HUES48 (cell line): ENCODE results near the gene CATSPERB.

Experiments used
- H3K27ac ChIP-seq: one replicate; pipeline ENCODE4 v1.7.0; 2013; ENCODE audit warnings: low read depth, low read length, inconsistent platforms
- H3K27me3 ChIP-seq: 2 replicates; pipeline ENCODE4 v1.6.1; 2013; ENCODE audit warnings: mild to moderate bottlenecking, low read length; ENCODE audit not compliant: control insufficient read depth, insufficient read depth
- H3K36me3 ChIP-seq: 2 replicates; pipeline ENCODE4 v1.6.1; 2013; ENCODE audit warnings: low read length; ENCODE audit not compliant: control insufficient read depth, insufficient read depth
- H3K4me1 ChIP-seq: 2 replicates; pipeline ENCODE4 v1.6.1; 2013; ENCODE audit warnings: mild to moderate bottlenecking, low read length; ENCODE audit not compliant: control insufficient read depth, insufficient read depth
- H3K4me3 ChIP-seq: 2 replicates; pipeline ENCODE4 v1.5.1; 2013; ENCODE audit warnings: mild to moderate bottlenecking, low read depth, low read length
- H3K9ac ChIP-seq: 2 replicates; pipeline ENCODE4 v1.6.1; 2013; ENCODE audit warnings: mild to moderate bottlenecking, low read depth, low read length, moderate library complexity
- H3K9me3 ChIP-seq: 2 replicates; pipeline ENCODE4 v1.6.1; 2013; ENCODE audit warnings: low read length; ENCODE audit not compliant: control insufficient read depth, insufficient read depth

The CATSPERB gene

DNA sequence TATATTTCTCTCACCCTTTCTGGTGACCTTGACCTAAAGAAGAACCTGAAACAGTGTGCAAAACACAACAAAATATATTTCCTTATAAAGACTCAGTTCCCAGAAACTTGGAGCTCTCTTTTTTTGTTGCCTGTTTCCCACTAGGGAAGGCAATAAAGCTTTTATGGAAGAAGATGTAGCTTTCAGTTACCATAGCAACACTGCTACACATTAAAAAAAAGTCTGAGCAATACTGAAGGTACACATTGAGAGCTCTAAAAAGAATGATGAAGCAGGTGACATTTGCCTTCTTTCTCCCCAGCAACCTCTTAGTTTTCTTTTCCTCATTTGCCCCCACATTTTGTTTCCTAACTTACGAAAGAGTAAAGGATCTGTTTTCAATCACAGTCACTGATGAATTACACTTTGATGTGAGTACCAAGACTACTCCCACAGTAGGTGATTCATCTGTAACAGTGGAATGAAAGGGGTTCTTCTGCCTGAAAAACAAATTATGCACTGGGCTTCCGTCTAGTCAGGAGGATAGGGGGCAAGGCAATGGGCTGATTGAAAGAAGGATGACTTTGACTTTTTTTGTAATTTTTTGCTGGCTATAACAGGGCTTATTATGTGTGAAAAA lies 1.1 kb upstream of the CATSPERB start:
- Histone ChIP-seq H3K27ac (no peak overlapping the region), H3K4me3 (no peak overlapping the region), H3K36me3 (no peaks in the 10 kb centered on the region), H3K27me3 (no peaks in the 10 kb centered on the region), H3K4me1 (no peaks in the 10 kb centered on the region), H3K9ac (no peak overlapping the region), H3K9me3 (no peaks in the 10 kb centered on the region)

DNA sequence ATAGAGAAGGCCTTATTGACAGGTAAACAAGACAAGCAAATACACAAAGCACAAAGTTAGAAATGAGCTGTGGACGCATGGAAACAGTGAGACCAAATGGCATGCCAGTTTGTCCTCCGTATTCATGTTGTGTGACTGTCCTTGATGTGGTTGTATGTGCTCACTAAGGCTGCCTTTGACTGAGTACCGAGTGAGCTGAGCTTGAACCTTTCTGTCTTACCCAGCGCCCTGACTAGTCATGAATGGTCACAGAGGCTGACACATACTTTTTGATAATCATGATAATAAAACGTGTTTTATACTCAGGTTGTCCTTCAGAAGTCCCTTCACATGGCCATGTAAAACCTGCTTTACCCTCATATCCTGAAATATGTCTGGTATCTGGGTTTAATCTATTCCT lies 553 bp upstream of the CATSPERB start:
- no peaks in the 10 kb centered on the region for H3K36me3 ChIP-seq
- H3K27me3 ChIP-seq = no peaks in the 10 kb centered on the region
- H3K27ac ChIP-seq = no peak overlapping the region
- no peak overlapping the region for H3K4me3 ChIP-seq
- H3K9me3 ChIP-seq = no peaks in the 10 kb centered on the region
- no peaks in the 10 kb centered on the region for H3K4me1 ChIP-seq
- no peak overlapping the region for H3K9ac ChIP-seq

- Histone ChIP-seq H3K36me3 (no peaks in the 10 kb centered on the region), H3K9me3 (no peaks in the 10 kb centered on the region), H3K4me3 (no peak overlapping the region), H3K27me3 (no peaks in the 10 kb centered on the region), H3K4me1 (no peaks in the 10 kb centered on the region), H3K9ac (no peak overlapping the region), H3K27ac (no peak overlapping the region)
These were observed 868 bp downstream of the CATSPERB start for GRCh38 chr14:91731018-91731417.

- Histone ChIP-seq H3K27me3 (no peaks in the 10 kb centered on the region), H3K36me3 (no peaks in the 10 kb centered on the region), H3K4me3 (no peak overlapping the region), H3K9me3 (no peaks in the 10 kb centered on the region), H3K9ac (no peak overlapping the region), H3K4me1 (no peaks in the 10 kb centered on the region), H3K27ac (no peak overlapping the region)
These were observed 2.1 kb downstream of the CATSPERB start for GRCh38 chr14:91729756-91730155.

DNA sequence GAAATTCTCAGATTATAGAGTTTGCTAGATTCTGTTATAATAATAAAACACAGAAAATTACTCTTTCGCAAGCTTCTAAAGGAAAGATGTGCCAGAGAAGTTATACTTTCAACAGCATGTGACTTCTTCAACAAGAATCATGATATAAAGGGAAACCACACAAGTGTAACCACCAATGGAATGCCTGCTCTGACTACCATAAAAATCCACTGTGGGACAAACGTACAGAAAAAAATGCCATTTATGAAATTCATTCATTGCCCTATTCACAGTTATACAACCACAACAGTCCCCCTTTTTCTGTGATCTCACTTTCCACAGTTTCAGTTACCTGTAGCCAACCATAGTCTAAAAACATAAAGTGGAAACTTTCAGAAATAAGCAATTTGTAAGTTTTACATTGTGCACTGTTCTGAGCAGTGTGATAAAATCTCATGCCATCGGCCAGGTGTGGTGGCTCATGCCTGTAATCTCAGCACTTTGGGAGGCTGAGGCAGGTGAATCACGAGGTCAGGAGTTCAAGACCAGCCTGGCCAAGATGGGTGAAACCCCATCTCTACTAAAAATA lies 3.2 kb downstream of the CATSPERB start:
- Histone ChIP-seq H3K36me3 (no peaks in the 10 kb centered on the region), H3K4me3 (no peak overlapping the region), H3K4me1 (no peaks in the 10 kb centered on the region)

DNA sequence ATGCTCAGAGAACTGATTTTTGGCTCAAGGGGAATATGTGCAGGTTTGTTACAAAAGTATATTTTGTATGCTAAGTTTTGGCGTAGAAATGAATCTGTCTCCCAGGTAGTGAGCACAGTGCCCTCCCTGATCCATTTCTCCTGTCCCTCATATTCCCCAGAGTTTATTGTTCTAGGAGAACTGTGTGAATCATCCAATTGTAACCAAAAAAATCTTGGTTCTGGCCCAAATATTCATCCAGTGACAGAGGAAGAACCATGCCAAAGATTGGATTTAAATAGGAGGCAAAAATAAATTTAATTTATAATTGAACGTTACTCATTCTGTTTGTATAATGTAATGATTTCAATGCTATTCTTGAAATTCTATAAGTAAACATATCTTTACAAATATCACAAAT lies 4.8 kb downstream of the CATSPERB start:
- H3K4me3 ChIP-seq = no peak overlapping the region
- no peaks in the 10 kb centered on the region for H3K36me3 ChIP-seq
- no peak overlapping the region for H3K27ac ChIP-seq
- H3K4me1 ChIP-seq = no peaks in the 10 kb centered on the region
- H3K9ac ChIP-seq = no peak overlapping the region
- no peaks in the 10 kb centered on the region for H3K9me3 ChIP-seq
- H3K27me3 ChIP-seq = no peaks in the 10 kb centered on the region

More for the DNA sequence above, 3.2 kb downstream of the CATSPERB start:
- no peaks in the 10 kb centered on the region for H3K9me3 ChIP-seq
- no peak overlapping the region for H3K9ac ChIP-seq
- H3K27me3 ChIP-seq = no peaks in the 10 kb centered on the region
- H3K27ac ChIP-seq = no peak overlapping the region

GRCh38 chr14:91723501-91723900 lies 8.4 kb downstream of the CATSPERB start:
- H3K36me3 ChIP-seq = no peaks in the 10 kb centered on the region
- no peak overlapping the region for H3K27ac ChIP-seq
- H3K27me3 ChIP-seq = no peaks in the 10 kb centered on the region

GRCh38 chr14:91722386-91722785 lies 9.5 kb downstream of the CATSPERB start:
- Histone ChIP-seq H3K9ac (no peak overlapping the region), H3K9me3 (no peaks in the 10 kb centered on the region), H3K36me3 (no peaks in the 10 kb centered on the region), H3K27me3 (no peaks in the 10 kb centered on the region), H3K4me1 (no peaks in the 10 kb centered on the region), H3K27ac (no peak overlapping the region), H3K4me3 (no peak overlapping the region)

More at GRCh38 chr14:91723501-91723900, 8.4 kb downstream of the CATSPERB start:
- Histone ChIP-seq H3K4me3 (no peak overlapping the region), H3K9ac (no peak overlapping the region), H3K4me1 (no peaks in the 10 kb centered on the region), H3K9me3 (no peaks in the 10 kb centered on the region)

- no peak overlapping the region for H3K9ac ChIP-seq
- no peak overlapping the region for H3K27ac ChIP-seq
- no peak overlapping the region for H3K4me3 ChIP-seq
- H3K36me3 ChIP-seq = no peaks in the 10 kb centered on the region
- H3K9me3 ChIP-seq = no peaks in the 10 kb centered on the region
- H3K4me1 ChIP-seq = no peaks in the 10 kb centered on the region
- no peaks in the 10 kb centered on the region for H3K27me3 ChIP-seq
These were observed 12.0 kb downstream of the CATSPERB start for GRCh38 chr14:91719839-91720238.

GRCh38 chr14:91716999-91717398 lies 14.9 kb downstream of the CATSPERB start:
- H3K4me1 ChIP-seq = no peaks in the 10 kb centered on the region
- H3K36me3 ChIP-seq = no peaks in the 10 kb centered on the region
- no peak overlapping the region for H3K27ac ChIP-seq
- no peaks in the 10 kb centered on the region for H3K27me3 ChIP-seq
- H3K9ac ChIP-seq = no peak overlapping the region
- no peak overlapping the region for H3K4me3 ChIP-seq
- no peaks in the 10 kb centered on the region for H3K9me3 ChIP-seq

DNA sequence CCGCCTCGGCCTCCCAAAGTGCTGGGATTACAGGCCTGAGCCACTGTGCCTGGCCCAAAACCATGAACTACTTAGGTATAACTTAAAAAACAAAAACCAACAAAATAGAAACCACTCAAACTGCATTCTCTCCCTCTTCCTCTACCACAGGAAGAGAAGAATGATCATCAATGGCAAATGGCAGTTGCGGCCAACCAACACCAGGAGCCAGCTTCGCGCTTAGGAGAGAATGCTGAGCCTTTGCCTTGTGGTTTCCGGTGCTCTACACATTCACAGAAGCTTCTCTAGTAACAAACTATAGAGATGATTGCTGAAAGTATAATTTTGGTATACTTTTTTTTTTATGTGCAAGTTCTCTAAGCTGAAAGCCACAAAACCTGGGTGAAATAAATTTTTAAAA lies 17.1 kb downstream of the CATSPERB start:
- Histone ChIP-seq H3K27me3 (no peaks in the 10 kb centered on the region), H3K36me3 (no peaks in the 10 kb centered on the region), H3K9ac (no peak overlapping the region), H3K27ac (no peak overlapping the region), H3K4me1 (no peaks in the 10 kb centered on the region), H3K9me3 (no peaks in the 10 kb centered on the region), H3K4me3 (no peak overlapping the region)
